NCI-H2029 treated with DMSO at 0.1 percent for 48 hours (cell line): Measurements from ENCODE around the gene RIMS4.

Experiments used
- DNase-seq: peaks from one replicate; lab custom pipeline; 2025; lab: John Stamatoyannopoulos, UW

RIMS4 gene

GRCh38 chr20:44810391-44811149 lies at the start of gene RIMS4:
RIMS4 (minus strand) TSS chr20:44810546; CDS start chr20:44810271, 275 bp downstream.
- no peak for DNase-seq

GRCh38 chr20:44858606-44859360 lies 48.4 kb upstream of the RIMS4 start:
- DNase-seq = no peak

- no peak for DNase-seq
These were observed 46.6 kb upstream of the RIMS4 start for GRCh38 chr20:44856856-44857448.

- DNase-seq = no peak
These were observed 46.1 kb upstream of the RIMS4 start for GRCh38 chr20:44856442-44856841.

- DNase-seq = no peak
These were observed 41.2 kb upstream of the RIMS4 start for GRCh38 chr20:44851545-44851944.

- DNase-seq = no peak
These were observed 40.5 kb upstream of the RIMS4 start for GRCh38 chr20:44850837-44851236.

- no peak for DNase-seq
These were observed 39.9 kb upstream of the RIMS4 start for GRCh38 chr20:44850272-44850671.

- no peak for DNase-seq
These were observed 39.4 kb upstream of the RIMS4 start for GRCh38 chr20:44849703-44850102.

GRCh38 chr20:44848254-44849015 lies 38.1 kb upstream of the RIMS4 start:
- DNase-seq = no peak

GRCh38 chr20:44843876-44844275 lies 33.5 kb upstream of the RIMS4 start:
- no peak for DNase-seq

- no peak for DNase-seq
These were observed 31.6 kb upstream of the RIMS4 start for GRCh38 chr20:44841955-44842354.

GRCh38 chr20:44840826-44841225 lies 30.5 kb upstream of the RIMS4 start:
- no peak for DNase-seq

- no peak for DNase-seq
These were observed 29.1 kb upstream of the RIMS4 start for GRCh38 chr20:44839481-44839880.

- DNase-seq = no peak
These were observed 28.2 kb upstream of the RIMS4 start for GRCh38 chr20:44838521-44838920.

- no peak for DNase-seq
These were observed 27.6 kb upstream of the RIMS4 start for GRCh38 chr20:44837946-44838345.

GRCh38 chr20:44836601-44837120 lies 26.3 kb upstream of the RIMS4 start:
- DNase-seq = no peak

GRCh38 chr20:44835661-44836221 lies 25.4 kb upstream of the RIMS4 start:
- DNase-seq = no peak

- no peak for DNase-seq
These were observed 24.8 kb upstream of the RIMS4 start for GRCh38 chr20:44835116-44835515.

GRCh38 chr20:44834693-44835092 lies 24.3 kb upstream of the RIMS4 start:
- DNase-seq = no peak

- no peak for DNase-seq
These were observed 23.1 kb upstream of the RIMS4 start for GRCh38 chr20:44833437-44833836.

GRCh38 chr20:44832724-44833123 lies 22.4 kb upstream of the RIMS4 start:
- DNase-seq = no peak

GRCh38 chr20:44830995-44831394 lies 20.6 kb upstream of the RIMS4 start:
- no peak for DNase-seq
